ENCODE measurements around the gene SLC22A4. TPM values are rescaled to one million over a fixed set of nuclear protein-coding genes. Genes with fewer than 3 reads are reported as not detected.

Gene SLC22A4
- total and polyA plus RNA-seq, 2 of the 8 experiments (the other 6 are each of a cell fraction or from before 2014, with no cell fraction given): 0.45 to 0.60 TPM

DNA sequence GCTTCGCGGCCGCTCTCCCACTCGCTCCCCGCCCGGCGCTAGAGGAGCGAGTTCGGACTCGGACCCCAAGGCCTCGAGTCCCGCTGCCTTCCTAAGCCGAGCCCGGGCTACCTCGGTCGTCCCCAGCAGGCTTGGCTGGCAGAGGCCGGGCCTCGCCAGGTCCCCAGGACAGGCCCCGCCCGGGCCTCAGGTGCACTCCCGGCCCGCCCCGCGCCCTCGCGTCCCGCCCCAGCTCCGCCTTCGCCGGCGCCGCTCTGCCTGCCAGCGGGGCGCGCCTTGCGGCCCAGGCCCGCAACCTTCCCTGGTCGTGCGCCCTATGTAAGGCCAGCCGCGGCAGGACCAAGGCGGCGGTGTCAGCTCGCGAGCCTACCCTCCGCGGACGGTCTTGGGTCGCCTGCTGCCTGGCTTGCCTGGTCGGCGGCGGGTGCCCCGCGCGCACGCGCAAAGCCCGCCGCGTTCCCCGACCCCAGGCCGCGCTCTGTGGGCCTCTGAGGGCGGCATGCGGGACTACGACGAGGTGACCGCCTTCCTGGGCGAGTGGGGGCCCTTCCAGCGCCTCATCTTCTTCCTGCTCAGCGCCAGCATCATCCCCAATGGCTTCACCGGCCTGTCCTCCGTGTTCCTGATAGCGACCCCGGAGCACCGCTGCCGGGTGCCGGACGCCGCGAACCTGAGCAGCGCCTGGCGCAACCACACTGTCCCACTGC is 75.4 kb downstream of the SLC22A4 start, which contains the start of gene SLC22A5:
Gene SLC22A5, plus strand, starts transcription at position 237 of the 707 bp plus-strand sequence. Its CDS starts 263 bp downstream, at position 500.
- Histone ChIP-seq H3K9me3 (ENCODE audit: insufficient read depth in 2 of 2, low read depth in 1 of 2, low read length in 1 of 2) (no peaks in the 10 kb centered on the region), H3K9ac (replicated peaks in 1 of 4; ENCODE audit: extremely low read depth in 1 of 4, low read depth in 3 of 4, low read length in 3 of 4) (peak within 1 kb of the TSS in 3 of 4 experiments; percentile 34 to 55 (median 50); a peak in 5 of 7 replicates), H2BK12ac (ENCODE audit: low read depth, low read length) (peak within 1 kb of the TSS; percentile 96), H2BK5ac (ENCODE audit: low read depth, low read length) (no peak within 1 kb of the TSS), H4K8ac (ENCODE audit: extremely low read depth, insufficient read depth, low read length) (peak within 1 kb of the TSS; percentile 85), H3K18ac (ENCODE audit: extremely low read depth, low read length) (peak within 1 kb of the TSS; percentile 56), H3K14ac (ENCODE audit: insufficient read length) (no peak within 1 kb of the TSS), H3K79me1 (ENCODE audit: low read depth, low read length) (no peaks in the 10 kb centered on the region; the same call in 1 of the 2 replicates), H3K4me3 (ENCODE audit: extremely low read depth in 1 of 4, insufficient read depth in 2 of 4, low read depth in 3 of 4, low read length in 4 of 4) (peak within 1 kb of the TSS; percentile 47 to 72 (median 60)), H4K5ac (ENCODE audit: insufficient read length, low read depth, low read length) (no peak within 1 kb of the TSS), H2BK15ac (ENCODE audit: low read length) (0 out of 2 replicates have a peak within 1 kb of the TSS, but pooled peaks have one; percentile 72), H3K36me3 (ENCODE audit: control insufficient read depth in 2 of 4, insufficient read depth in 4 of 4, low read length in 3 of 4) (no peaks in the 10 kb centered on the region), H3K27ac (ENCODE audit: low read depth, low read length) (no peak within 1 kb of the TSS), H2AK5ac (ENCODE audit: low read depth, low read length) (peak within 1 kb of the TSS; percentile 28; the same call in 1 of the 2 replicates), H3K23ac (ENCODE audit: insufficient read length) (no peak within 1 kb of the TSS), H3K79me2 (ENCODE audit: control insufficient read depth in 1 of 2, insufficient read depth in 2 of 2, low read length in 2 of 2) (no peaks in the 10 kb centered on the region), H3K23me2 (ENCODE audit: low read depth, low read length) (peaks cover 12% of the 10 kb centered on the region; the same call in 1 of the 2 replicates), H3K4me2 (ENCODE audit: insufficient read depth in 1 of 2, low read depth in 2 of 2, low read length in 2 of 2) (peak within 1 kb of the TSS; percentile 72 to 79), H3K56ac (replicated peaks; ENCODE audit: insufficient read length, low read depth, low read length) (no peak within 1 kb of the TSS), H2BK20ac (ENCODE audit: low read length) (no peak within 1 kb of the TSS), H3K4me1 (replicated peaks in 1 of 4; ENCODE audit: control insufficient read depth in 3 of 4, insufficient read depth in 4 of 4, low read length in 3 of 4) (peaks cover 0 to 4% (median 2%) of the 10 kb centered on the region in 4 experiments; a peak in 2 of 7 replicates), H2BK120ac (replicated peaks; ENCODE audit: low read depth, low read length) (no peak within 1 kb of the TSS), H4K91ac (replicated peaks; ENCODE audit: insufficient read length, low read length) (peak within 1 kb of the TSS; percentile 80), H3K4ac (replicated peaks; ENCODE audit: insufficient read length, low read depth, low read length) (no peak within 1 kb of the TSS), H2AFZ (ENCODE audit: low read length) (peak within 1 kb of the TSS; percentile 64), H3K27me3 (replicated peaks in 1 of 4; ENCODE audit: control insufficient read depth in 3 of 4, extremely low read depth in 1 of 4, insufficient read depth in 3 of 4, low read length in 3 of 4) (peaks cover 0 to 18% (median 8%) of the 10 kb centered on the region in 4 experiments; a peak in 5 of 7 replicates), H4K20me1 (replicated peaks in 1 of 2; ENCODE audit: control insufficient read depth in 1 of 2, insufficient read depth in 2 of 2, low read length in 2 of 2) (no peaks in the 10 kb centered on the region)
- POLR2A ChIA-PET (ENCODE audit: partially characterized antibody): interaction anchor here (0.7 to 2.3 kb wide), 5 partner anchors 9 to 121 kb away, joined by 3 to 9 read pairs (median 4); partner anchors contain the start of genes IRF1 and SLC22A4
- FAIRE-seq (no peak), DNase-seq (ENCODE audit: low read depth in 1 of 2, low spot score in 2 of 2) (peak; percentile 41 to 86)
- WGBS, 2 experiments (ENCODE audit: extremely low coverage in 1 of 2, insufficient coverage in 1 of 2, insufficient read length in 1 of 2, insufficient replicate concordance in 2 of 2, low coverage in 1 of 2, low lambda C conversion rate in 2 of 2, missing lambda C conversion rate in 1 of 2): 3% methylated on average over 47 of the region's 83 CpGs; no CpG with 5 or more reads in 1 of the 2 experiments
- CTCF ChIA-PET (ENCODE audit: partially characterized antibody): interaction anchor here (0.5 to 2.6 kb wide), 12 partner anchors 15 to 304 kb away, joined by 3 to 10 read pairs (median 4); no protein-coding TSS in a partner anchor
- TF ChIP-seq, protein P1, sequence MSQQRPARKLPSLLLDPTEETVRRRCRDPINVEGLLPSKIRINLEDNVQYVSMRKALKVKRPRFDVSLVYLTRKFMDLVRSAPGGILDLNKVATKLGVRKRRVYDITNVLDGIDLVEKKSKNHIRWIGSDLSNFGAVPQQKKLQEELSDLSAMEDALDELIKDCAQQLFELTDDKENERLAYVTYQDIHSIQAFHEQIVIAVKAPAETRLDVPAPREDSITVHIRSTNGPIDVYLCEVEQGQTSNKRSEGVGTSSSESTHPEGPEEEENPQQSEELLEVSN (IDR thresholded peaks at IDR 0.05): peak; percentile 64
- 0 out of 2 replicates have a peak, but pooled peaks have one; percentile 53 for TF ChIP-seq POLR2AphosphoS5 (IDR thresholded peaks at IDR 0.05; ENCODE audit: low read depth, low read length)
- no peak for TF ChIP-seq SP1 (IDR thresholded peaks at IDR 0.05; ENCODE audit: low read depth, low read length)
- peak; percentile 49 for TF ChIP-seq CTBP2 (IDR thresholded peaks at IDR 0.05; ENCODE audit: borderline replicate concordance, insufficient read depth, insufficient read length, low read length)
- peak; percentile 90 for TF ChIP-seq KDM4A (IDR thresholded peaks at IDR 0.05; ENCODE audit: low read depth, low read length, severe bottlenecking)
- TF ChIP-seq RBBP5 (IDR thresholded peaks at IDR 0.05; ENCODE audit: borderline replicate concordance, low read depth, low read length): peak; percentile 76; the same call in 1 of the 2 replicates
- no peak for TF ChIP-seq CHD1 (IDR thresholded peaks at IDR 0.05; ENCODE audit: low read depth, low read length)
- peak in 1 of 2 experiments; percentile 39; a peak in 1 of 4 replicates for TF ChIP-seq HDAC2 (IDR thresholded peaks at IDR 0.05; ENCODE audit: borderline replicate concordance in 1 of 2, low read depth in 2 of 2, low read length in 2 of 2)
- 0 out of 2 replicates have a peak, but pooled peaks have one; percentile 9 for TF ChIP-seq YY1 (IDR thresholded peaks at IDR 0.05; ENCODE audit: low read depth, low read length)
- TF ChIP-seq SIX5 (IDR thresholded peaks at IDR 0.05; ENCODE audit: low read depth, low read length): no peak

All from H1 (cell line).